ENCODE measurements around the gene TENM4.
"Not testable (repeated sequence)": the region's sequence is repeated elsewhere in the genome, so short reads cannot be mapped to it uniquely, and the experiment has no call there.

Gene TENM4

DNA sequence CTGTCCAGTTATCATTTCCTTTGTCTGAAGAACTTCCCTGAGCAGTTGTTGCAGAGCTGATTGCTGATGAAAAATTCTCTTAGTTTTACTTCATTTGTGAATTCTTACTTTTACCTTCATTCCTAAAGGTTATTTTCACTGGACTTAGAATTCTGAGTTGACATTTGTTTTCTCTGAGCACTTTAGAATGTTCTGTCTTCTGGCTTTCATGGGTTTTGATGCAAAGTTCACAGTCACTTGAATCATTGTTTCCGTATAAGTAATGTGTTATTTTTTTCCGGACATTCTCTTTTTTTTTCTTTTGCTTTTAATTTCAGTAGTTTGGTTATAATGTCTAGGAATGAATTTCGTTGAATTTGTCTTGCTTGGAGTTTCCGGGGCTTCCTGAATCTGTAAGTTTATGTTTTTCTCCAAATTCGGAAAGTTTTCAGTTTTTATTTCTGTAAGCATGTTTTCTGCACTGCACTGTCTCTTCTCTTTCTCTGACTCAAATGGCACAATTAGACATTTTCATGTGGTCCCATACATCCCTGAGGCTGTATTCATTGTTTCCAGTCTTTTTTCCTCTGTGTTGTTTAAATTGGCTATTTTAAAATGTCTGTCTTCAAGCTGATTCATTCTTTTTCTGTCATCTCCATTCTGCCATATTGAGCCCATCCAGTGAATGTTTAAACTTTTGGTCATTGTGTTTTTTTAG, 797.7 kb downstream of the TENM4 start:
- in situ Hi-C loops (cut with HindIII; ENCODE audit: low pct_unique_long_range_greater_than_20kb, low sequenced_read_pairs), result no loop called here
- DNase-seq (ENCODE audit: low read depth in 1 of 2, low spot score in 1 of 2), result no peak
- TF ChIP-seq JUND (IDR thresholded peaks at IDR 0.05; ENCODE audit: low read depth), result no peak

GRCh38 chr11:78641541-78641940, 799.3 kb downstream of the TENM4 start:
- DNase-seq (ENCODE audit: low read depth in 1 of 2, low spot score in 1 of 2), result no peak
- in situ Hi-C loops (cut with HindIII; ENCODE audit: low pct_unique_long_range_greater_than_20kb, low sequenced_read_pairs), result no loop called here
- TF ChIP-seq JUND (IDR thresholded peaks at IDR 0.05; ENCODE audit: low read depth), result no peak

- in situ Hi-C loops (cut with HindIII; ENCODE audit: low pct_unique_long_range_greater_than_20kb, low sequenced_read_pairs), result no loop called here
- no peak for TF ChIP-seq JUND (IDR thresholded peaks at IDR 0.05; ENCODE audit: low read depth)
- no peak for DNase-seq (ENCODE audit: low read depth in 1 of 2, low spot score in 1 of 2)
These were observed 802.0 kb downstream of the TENM4 start for GRCh38 chr11:78638704-78639380.

- in situ Hi-C loops (cut with HindIII; ENCODE audit: low pct_unique_long_range_greater_than_20kb, low sequenced_read_pairs); DNase-seq (ENCODE audit: low read depth in 1 of 2, low spot score in 1 of 2): not testable (repeated sequence)
These were observed 803.3 kb downstream of the TENM4 start for GRCh38 chr11:78637527-78637926.

GRCh38 chr11:78635814-78636506, 804.9 kb downstream of the TENM4 start:
- in situ Hi-C loops (cut with HindIII; ENCODE audit: low pct_unique_long_range_greater_than_20kb, low sequenced_read_pairs), result no loop called here
- DNase-seq (ENCODE audit: low read depth in 1 of 2, low spot score in 1 of 2), result no peak
- no peak for TF ChIP-seq JUND (IDR thresholded peaks at IDR 0.05; ENCODE audit: low read depth)

DNA sequence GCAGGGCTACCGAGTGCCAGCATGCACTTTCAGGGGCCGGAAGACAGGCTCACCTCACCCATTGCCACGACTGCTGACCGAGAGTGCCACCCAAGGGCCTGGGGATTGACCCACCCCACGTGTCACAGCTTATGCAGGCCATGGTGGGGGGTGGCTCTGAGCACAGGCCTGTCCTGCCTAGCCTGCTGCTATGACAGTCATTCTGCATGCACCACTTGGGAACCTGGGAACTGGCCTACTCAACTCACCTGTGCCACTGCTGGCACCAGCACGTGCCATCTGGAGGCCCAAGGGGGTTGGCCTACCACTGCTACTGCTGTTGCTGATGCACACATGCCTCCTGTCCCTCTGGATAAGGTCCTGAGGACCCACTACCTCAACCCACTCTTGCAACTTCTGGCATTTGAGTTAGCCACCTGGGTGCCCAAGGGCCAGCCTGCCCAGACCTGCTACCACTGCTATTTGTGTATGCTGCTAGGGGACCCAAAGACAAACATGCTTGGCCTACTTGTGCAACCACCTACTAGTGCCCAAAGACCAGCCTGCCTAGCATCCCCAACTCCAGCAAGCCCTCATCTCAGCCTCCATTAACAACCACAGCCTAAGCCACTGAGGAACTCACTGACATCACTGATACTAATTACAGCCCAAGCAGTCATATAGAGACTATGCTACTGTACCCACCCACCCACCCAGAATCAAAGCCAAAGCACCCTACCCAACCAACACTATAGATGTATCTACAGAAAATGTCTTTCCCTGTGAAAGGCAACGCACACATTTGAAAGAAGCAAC, 807.1 kb downstream of the TENM4 start:
- no peak for TF ChIP-seq JUND (IDR thresholded peaks at IDR 0.05; ENCODE audit: low read depth)
- DNase-seq (ENCODE audit: low read depth in 1 of 2, low spot score in 1 of 2), result no peak
- in situ Hi-C loops (cut with HindIII; ENCODE audit: low pct_unique_long_range_greater_than_20kb, low sequenced_read_pairs), result no loop called here

- in situ Hi-C loops (cut with HindIII; ENCODE audit: low pct_unique_long_range_greater_than_20kb, low sequenced_read_pairs), result no loop called here
- TF ChIP-seq JUND (IDR thresholded peaks at IDR 0.05; ENCODE audit: low read depth), result no peak
- DNase-seq (ENCODE audit: low read depth in 1 of 2, low spot score in 1 of 2), result peak in 1 of 2 experiments; percentile 18
These were observed 810.1 kb downstream of the TENM4 start for GRCh38 chr11:78630561-78631303.

DNA sequence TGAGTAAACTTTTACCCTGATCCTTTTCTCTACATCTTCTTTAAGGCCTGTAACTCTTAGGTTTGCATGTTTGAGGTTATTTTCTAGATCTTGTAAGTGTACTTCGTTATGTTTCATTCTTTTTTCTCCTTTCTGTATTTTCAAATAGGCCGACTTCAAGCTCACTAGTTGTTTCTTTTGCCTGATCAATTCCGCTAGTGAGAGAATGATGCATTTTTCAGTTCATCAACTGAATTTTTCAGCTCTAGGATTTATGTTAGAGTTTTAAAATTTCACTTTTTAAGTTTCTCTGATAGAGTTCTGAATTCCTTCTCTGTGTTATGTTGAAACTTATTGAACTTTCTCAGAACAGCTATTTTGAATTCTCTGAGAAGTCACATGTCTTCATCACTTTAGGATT, 810.7 kb downstream of the TENM4 start:
- no peak for DNase-seq (ENCODE audit: low read depth in 1 of 2, low spot score in 1 of 2)
- TF ChIP-seq JUND (IDR thresholded peaks at IDR 0.05; ENCODE audit: low read depth), result no peak
- in situ Hi-C loops (cut with HindIII; ENCODE audit: low pct_unique_long_range_greater_than_20kb, low sequenced_read_pairs), result no loop called here

- no peak for TF ChIP-seq JUND (IDR thresholded peaks at IDR 0.05; ENCODE audit: low read depth)
- DNase-seq (ENCODE audit: low read depth in 1 of 2, low spot score in 1 of 2), result no peak
- in situ Hi-C loops (cut with HindIII; ENCODE audit: low pct_unique_long_range_greater_than_20kb, low sequenced_read_pairs), result no loop called here
These were observed 818.2 kb downstream of the TENM4 start for GRCh38 chr11:78622666-78623065.

DNA sequence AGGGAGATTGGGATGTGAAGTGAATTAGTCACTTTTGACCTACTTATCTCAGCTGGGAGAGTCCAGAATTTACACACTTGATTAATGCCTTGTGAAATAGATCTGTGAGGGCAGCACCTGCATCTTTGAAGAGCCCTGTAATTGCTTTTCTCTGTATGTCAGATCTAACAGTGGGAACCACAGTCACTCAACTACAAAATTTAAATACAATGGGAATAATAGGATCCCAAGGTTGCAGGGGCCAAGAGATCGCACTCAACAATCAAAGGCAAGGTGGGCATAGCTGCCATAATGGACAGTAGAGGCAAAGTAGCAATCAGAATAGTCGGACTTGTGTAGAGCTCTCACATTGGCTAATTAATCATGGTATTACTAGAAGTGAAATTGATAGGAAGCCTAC, 820.7 kb downstream of the TENM4 start:
- no peak for DNase-seq (ENCODE audit: low read depth in 1 of 2, low spot score in 1 of 2)
- in situ Hi-C loops (cut with HindIII; ENCODE audit: low pct_unique_long_range_greater_than_20kb, low sequenced_read_pairs), result no loop called here
- TF ChIP-seq JUND (IDR thresholded peaks at IDR 0.05; ENCODE audit: low read depth), result no peak

GRCh38 chr11:78615724-78616123, 825.1 kb downstream of the TENM4 start:
- TF ChIP-seq JUND (IDR thresholded peaks at IDR 0.05; ENCODE audit: low read depth), result no peak
- no peak for DNase-seq (ENCODE audit: low read depth in 1 of 2, low spot score in 1 of 2)
- in situ Hi-C loops (cut with HindIII; ENCODE audit: low pct_unique_long_range_greater_than_20kb, low sequenced_read_pairs), result no loop called here

DNA sequence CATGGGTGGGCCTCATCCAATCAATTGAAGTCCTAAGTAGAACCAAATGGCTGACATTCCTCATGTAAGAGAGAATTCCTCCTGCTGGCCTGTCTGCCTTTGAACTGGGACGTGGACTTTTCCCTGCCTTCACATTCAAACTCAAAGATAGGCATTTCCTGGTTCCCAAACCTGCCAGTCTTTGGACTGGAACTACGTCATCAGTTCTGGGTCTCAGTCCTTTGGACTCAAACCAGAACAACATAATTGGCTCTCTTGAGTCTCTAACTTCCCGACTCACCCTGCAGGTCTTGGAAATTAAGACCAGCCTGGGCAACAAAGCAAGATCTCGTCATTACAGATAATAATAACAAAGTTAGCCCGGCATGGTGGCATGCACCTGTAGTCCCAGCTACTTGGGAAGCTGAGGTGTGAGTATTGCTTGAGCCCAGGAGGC, 827.4 kb downstream of the TENM4 start:
- in situ Hi-C loops (cut with HindIII; ENCODE audit: low pct_unique_long_range_greater_than_20kb, low sequenced_read_pairs), result no loop called here
- TF ChIP-seq JUND (IDR thresholded peaks at IDR 0.05; ENCODE audit: low read depth), result no peak
- DNase-seq (ENCODE audit: low read depth in 1 of 2, low spot score in 1 of 2), result no peak

All from T47D (cell line).